GM13977 (cell line): ENCODE measurements around the gene VSIR.

Experiments used
- DNase-seq: peaks from one replicate; pipeline ENCODE4 v3.0.0; 2012; ENCODE audit warnings: low spot score
- in situ Hi-C: fragments of 300-500 bp; cut with MboI; formaldehyde crosslinking; loops from one replicate; pipeline ENCODE4 v1.12.0; 2022; ENCODE audit warnings: low sequenced_read_pairs, low pct_unique_long_range_greater_than_20kb, mixed read lengths, inconsistent platforms; ENCODE audit not compliant: unreplicated experiment
- TF ChIP-seq, protein P1 (sequence below): IDR thresholded peaks from 2 replicates; pipeline ENCODE4 v1.5.1; 2012; ENCODE audit warnings: mild to moderate bottlenecking, control low read depth; ENCODE audit not compliant: insufficient read depth; ENCODE audit errors: extremely low read depth, missing control alignments

Gene VSIR

DNA sequence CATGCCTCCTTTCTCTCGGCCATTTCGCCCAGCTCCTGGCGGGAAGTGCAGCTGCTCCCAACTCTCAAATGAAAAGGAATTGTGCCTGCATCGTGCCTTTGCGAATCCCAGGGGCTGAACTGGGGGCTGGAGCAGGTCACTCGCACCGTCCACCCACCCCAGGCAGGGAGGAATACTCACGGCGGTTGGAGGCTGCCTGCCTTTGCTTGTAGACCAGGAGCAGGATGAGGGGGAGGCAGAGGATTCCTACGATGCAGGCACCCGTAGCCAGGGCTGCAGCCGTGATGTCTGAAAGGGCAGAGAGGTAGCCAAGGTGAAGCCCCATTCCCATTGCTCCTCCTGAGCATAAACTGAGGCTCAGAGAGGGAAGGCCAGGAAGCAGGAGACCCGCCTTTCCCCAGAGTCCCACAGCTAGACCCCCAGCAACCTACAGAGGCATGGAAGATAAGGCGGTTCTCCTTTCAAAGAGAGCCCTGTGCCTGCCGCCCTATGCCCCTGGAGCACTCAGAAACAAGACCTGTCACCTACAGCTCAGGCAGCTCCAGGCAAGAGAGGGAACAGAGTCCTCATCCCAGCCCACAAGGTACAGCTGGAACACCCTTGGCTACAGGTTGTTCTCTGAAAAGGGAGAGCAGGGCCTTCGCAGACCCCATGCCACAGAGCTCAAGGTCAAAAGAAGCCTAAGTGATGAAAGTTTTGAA lies 18.0 kb downstream of the VSIR start:
- TF ChIP-seq, protein P1, sequence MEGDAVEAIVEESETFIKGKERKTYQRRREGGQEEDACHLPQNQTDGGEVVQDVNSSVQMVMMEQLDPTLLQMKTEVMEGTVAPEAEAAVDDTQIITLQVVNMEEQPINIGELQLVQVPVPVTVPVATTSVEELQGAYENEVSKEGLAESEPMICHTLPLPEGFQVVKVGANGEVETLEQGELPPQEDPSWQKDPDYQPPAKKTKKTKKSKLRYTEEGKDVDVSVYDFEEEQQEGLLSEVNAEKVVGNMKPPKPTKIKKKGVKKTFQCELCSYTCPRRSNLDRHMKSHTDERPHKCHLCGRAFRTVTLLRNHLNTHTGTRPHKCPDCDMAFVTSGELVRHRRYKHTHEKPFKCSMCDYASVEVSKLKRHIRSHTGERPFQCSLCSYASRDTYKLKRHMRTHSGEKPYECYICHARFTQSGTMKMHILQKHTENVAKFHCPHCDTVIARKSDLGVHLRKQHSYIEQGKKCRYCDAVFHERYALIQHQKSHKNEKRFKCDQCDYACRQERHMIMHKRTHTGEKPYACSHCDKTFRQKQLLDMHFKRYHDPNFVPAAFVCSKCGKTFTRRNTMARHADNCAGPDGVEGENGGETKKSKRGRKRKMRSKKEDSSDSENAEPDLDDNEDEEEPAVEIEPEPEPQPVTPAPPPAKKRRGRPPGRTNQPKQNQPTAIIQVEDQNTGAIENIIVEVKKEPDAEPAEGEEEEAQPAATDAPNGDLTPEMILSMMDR, result no peak
- in situ Hi-C loops, result no loop called here
- no peak for DNase-seq

DNA sequence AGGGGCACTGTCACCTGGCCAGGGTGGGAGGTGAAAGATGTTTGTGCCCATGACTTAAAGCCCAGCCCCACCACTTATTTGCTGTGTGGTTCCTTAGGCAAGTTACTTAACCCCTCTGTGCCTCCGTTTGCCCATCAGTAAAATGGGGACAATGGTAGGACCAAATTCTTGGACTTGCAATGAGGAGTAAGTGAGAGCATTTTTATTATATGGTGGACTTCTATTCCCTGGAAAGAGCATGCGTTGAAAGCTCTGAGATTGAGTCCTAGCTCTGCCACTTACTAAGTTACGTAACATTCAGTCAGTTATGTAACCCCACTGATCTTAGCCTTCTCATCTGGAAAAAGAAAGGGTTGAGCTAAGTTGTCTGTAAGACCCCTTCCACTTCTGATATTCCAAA lies 18.8 kb downstream of the VSIR start:
- in situ Hi-C loops, result no loop called here
- DNase-seq, result no peak

DNA sequence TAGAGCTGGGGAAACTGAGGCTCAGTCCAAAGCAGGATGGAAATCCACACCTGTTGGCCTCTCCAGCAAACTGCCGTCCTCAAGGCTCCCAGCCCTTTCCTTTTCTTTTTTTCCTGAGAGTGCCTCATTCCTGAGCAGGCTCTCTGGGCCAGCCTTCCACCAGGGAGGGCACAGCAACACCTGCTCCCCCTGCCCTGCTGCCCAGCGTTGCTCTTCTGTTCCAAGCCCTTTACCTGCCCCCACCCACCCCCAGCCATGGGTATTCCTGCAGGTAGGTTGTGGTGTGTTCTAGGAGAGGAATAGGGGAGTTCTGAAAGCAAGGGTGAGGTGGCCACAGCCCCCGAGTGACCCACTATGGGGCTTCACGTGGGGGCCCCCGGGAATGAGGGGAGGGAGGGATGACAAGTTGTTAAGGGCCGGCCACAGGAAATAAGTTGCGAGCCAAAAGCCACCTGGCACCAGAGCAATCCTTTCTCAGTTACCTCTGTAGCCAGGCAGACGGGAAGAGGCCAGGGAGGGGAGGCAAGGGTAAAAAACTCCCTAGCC lies 19.3 kb downstream of the VSIR start:
- in situ Hi-C loops, result no loop called here
- no peak for DNase-seq
- TF ChIP-seq, protein P1, result no peak

More for the DNA sequence above, 18.8 kb downstream of the VSIR start:
- TF ChIP-seq, protein P1, result no peak

DNA sequence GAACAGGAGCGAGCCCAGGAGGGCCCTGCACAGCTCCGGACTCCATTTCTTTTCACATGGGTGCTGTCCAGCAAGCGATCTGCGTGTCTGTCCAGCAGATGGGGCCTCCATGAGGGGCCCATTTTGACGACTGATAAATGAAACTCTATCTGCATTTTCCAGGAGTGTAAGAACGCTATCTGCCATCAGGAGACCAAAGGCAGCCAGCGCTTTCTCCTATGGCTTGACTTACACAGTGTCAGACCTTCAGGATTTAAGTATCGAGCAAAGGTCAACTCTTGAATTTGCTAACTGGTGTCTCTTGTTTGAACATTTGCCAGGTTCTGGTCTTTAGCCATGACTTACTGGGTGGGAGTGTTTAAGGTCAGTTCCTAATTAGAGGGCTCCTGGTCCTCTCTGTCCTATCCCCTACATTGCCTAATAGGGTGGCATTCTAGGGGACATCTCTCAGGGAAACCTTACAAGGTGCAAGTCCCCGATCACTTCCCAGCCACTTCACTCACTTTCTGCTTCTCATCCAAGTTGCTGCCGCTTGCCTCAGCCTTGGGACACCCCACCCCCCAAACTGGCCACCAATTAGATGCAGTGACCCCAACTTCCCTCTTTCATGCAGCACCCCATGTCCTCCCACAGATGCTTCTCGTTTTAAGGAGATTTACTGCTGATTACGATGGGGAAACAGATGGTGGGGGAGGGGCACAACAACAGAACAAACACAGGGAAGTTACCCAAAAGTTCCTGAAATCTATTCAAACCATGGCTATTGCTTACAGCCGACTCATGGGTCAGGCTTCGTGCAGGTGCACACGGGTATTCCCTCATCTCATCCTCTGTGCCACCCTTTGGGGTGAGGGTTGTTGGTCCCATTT lies 20.0 kb downstream of the VSIR start:
- in situ Hi-C loops, result no loop called here
- no peak for DNase-seq
- TF ChIP-seq, protein P1, result no peak

DNA sequence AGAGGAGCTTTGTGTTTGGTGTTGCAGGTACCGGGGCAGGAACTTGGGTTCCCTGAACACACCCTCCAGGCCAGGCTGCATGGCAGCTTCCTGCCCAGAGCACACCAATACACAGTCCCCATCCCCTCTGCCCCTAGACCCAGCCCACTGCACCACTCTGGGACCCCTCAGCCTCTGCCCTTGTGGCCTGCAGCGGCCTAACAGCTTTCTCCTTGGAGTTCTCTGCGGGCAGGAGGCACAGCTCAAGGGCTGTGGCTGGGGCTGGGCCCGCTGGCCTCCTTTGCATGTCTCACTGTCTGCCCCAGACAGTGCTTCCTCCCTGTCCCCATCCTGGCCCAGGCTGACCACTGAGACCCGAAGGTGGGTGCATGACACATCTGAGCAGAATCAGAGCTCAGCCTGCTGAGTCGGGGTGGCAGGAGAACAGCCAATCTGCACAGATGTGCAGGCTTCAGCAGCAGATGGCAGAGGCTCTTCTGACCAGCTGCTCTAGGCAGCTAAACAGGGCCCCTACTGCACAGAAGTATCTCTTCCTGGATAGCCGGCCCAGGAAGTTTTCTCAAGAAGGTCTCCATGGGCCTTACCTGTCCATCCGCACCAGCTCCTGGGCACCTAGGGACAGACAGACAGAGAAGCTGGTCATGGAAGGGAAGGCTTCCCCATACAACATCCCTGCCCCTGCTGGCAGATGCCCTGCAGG lies 20.8 kb downstream of the VSIR start:
- in situ Hi-C loops, result no loop called here
- no peak for DNase-seq
- TF ChIP-seq, protein P1, result no peak

DNA sequence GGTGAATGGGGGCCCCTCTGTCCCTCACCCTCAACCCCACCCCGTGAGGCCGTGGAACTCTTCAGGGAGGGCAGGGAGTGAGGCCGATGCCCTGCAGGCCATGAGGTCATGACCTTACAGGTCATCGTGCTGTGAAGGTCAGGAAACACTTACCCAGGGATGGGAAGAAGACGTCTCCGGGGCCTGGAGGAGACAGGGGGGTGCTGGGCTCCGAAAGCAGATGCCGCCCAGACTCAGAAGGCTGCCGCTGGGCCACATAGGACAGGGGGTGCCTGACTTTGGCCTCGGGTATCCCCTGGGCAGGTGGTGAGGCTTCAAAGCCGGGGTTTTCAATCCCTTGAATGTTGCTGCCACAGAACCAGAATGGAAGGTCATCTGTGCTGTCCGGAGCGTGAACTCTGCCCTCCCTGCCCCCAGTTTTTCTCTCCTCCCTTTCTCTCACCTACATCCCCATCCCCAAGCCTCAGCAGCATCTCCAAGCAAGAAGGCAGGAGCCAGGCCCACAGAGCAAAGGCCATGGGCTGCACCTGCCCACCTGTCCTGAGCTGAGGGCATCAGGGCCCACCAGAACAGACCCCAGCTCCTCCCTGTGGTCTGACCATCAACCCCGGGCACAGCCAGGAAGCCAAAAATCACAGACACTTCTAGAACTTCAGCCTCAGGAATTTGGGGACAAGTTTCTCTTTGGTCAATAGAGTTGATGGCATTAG lies 21.6 kb downstream of the VSIR start:
- no peak for DNase-seq
- TF ChIP-seq, protein P1, result no peak

More for the DNA sequence above, 21.6 kb downstream of the VSIR start:
- in situ Hi-C loops, result no loop called here
